ENCODE data around the gene RPL38.

The RPL38 gene

GRCh38 chr17:74160656-74161502 lies 42.6 kb upstream of the RPL38 start:
- POLR2A ChIA-PET, result no interaction called here
- CTCF ChIA-PET, result interaction anchor here (0.8 kb wide), 1 partner anchor 29 kb away, joined by 3 read pairs; no protein-coding TSS in a partner anchor
- no peak for DNase-seq (ENCODE audit: extremely low spot score)
- TF ChIP-seq CTCF (IDR thresholded peaks at IDR 0.05; ENCODE audit: control extremely low read depth, extremely low read depth, low read depth, missing control alignments), result no peak

GRCh38 chr17:74161503-74161875 lies 42.0 kb upstream of the RPL38 start:
- CTCF ChIA-PET, result interaction anchor here (0.8 kb wide), 1 partner anchor 30 kb away, joined by 3 read pairs; no protein-coding TSS in a partner anchor

GRCh38 chr17:74163271-74163821 lies 40.1 kb upstream of the RPL38 start:
- CTCF ChIA-PET, result no interaction called here
- POLR2A ChIA-PET, result no interaction called here
- TF ChIP-seq CTCF (IDR thresholded peaks at IDR 0.05; ENCODE audit: control extremely low read depth, extremely low read depth, low read depth, missing control alignments), result no peak
- no peak for DNase-seq (ENCODE audit: extremely low spot score)

More at GRCh38 chr17:74161503-74161875, 42.0 kb upstream of the RPL38 start:
- TF ChIP-seq CTCF (IDR thresholded peaks at IDR 0.05; ENCODE audit: control extremely low read depth, extremely low read depth, low read depth, missing control alignments), result no peak
- DNase-seq (ENCODE audit: extremely low spot score), result no peak
- POLR2A ChIA-PET, result no interaction called here

- no peak for TF ChIP-seq CTCF (IDR thresholded peaks at IDR 0.05; ENCODE audit: control extremely low read depth, extremely low read depth, low read depth, missing control alignments)
- ChIA-PET POLR2A (no interaction called here), CTCF (no interaction called here)
- DNase-seq (ENCODE audit: extremely low spot score), result no peak
These were observed 39.6 kb upstream of the RPL38 start for GRCh38 chr17:74163836-74164235.

GRCh38 chr17:74164446-74165045 lies 38.9 kb upstream of the RPL38 start:
- CTCF ChIA-PET, result interaction anchor here (0.8 kb wide), 1 partner anchor 12 kb away, joined by 5 read pairs; no protein-coding TSS in a partner anchor
- POLR2A ChIA-PET, result no interaction called here
- no peak for TF ChIP-seq CTCF (IDR thresholded peaks at IDR 0.05; ENCODE audit: control extremely low read depth, extremely low read depth, low read depth, missing control alignments)
- no peak for DNase-seq (ENCODE audit: extremely low spot score)

- TF ChIP-seq CTCF (IDR thresholded peaks at IDR 0.05; ENCODE audit: control extremely low read depth, extremely low read depth, low read depth, missing control alignments), result no peak
- ChIA-PET POLR2A (no interaction called here), CTCF (interaction anchor here (0.9 to 1.3 kb wide), 3 partner anchors 11 to 34 kb away, joined by 3 read pairs; no protein-coding TSS in a partner anchor)
- DNase-seq (ENCODE audit: extremely low spot score), result no peak
These were observed 37.6 kb upstream of the RPL38 start for GRCh38 chr17:74165797-74166365.

Data from GM10248 (cell line).